ENCODE data around the gene SPART. TPM values are rescaled to one million over a fixed set of nuclear protein-coding genes. Genes with fewer than 3 reads are reported as not detected.

The SPART gene
- polyA plus RNA-seq, 1 experiment: 32.7 TPM

- POLR2A ChIA-PET: no interaction called here
- TF ChIP-seq CTCF (IDR thresholded peaks at IDR 0.05; ENCODE audit: insufficient read depth, low read depth, low read length): peak; percentile 74
- CTCF ChIA-PET: interaction anchor here (0.6 to 15.4 kb wide), 35 partner anchors 8 to 890 kb away, joined by 3 to 296 read pairs (median 3); partner anchors contain the start of gene CCDC169
- Histone ChIP-seq H3K36me3 (ENCODE audit: control insufficient read depth, insufficient read depth, low read length) (no peaks in the 10 kb centered on the region), H3K4me3 (ENCODE audit: low read depth, low read length) (no peak overlapping the region), H3K27me3 (ENCODE audit: control insufficient read depth, insufficient read depth, low read length) (no peaks in the 10 kb centered on the region)
- no peak for DNase-seq (ENCODE audit: low read depth)
Measured at GRCh38 chr13:36282821-36283432, 63.3 kb downstream of the SPART start.

- Histone ChIP-seq H3K27me3 (ENCODE audit: control insufficient read depth, insufficient read depth, low read length) (no peaks in the 10 kb centered on the region), H3K4me3 (ENCODE audit: low read depth, low read length) (no peak overlapping the region), H3K36me3 (ENCODE audit: control insufficient read depth, insufficient read depth, low read length) (no peaks in the 10 kb centered on the region)
- no peak for DNase-seq (ENCODE audit: low read depth)
- ChIA-PET POLR2A (no interaction called here), CTCF (interaction anchor here (0.5 to 15.4 kb wide), 17 partner anchors 9 to 707 kb away, joined by 3 to 296 read pairs (median 4); partner anchors contain the start of gene CCDC169)
- peak; percentile 63 for TF ChIP-seq CTCF (IDR thresholded peaks at IDR 0.05; ENCODE audit: insufficient read depth, low read depth, low read length)
Measured at GRCh38 chr13:36275190-36276002, 70.8 kb downstream of the SPART start.

GRCh38 chr13:36273431-36273830 lies 72.8 kb downstream of the SPART start:
- Histone ChIP-seq H3K27me3 (ENCODE audit: control insufficient read depth, insufficient read depth, low read length) (no peaks in the 10 kb centered on the region), H3K4me3 (ENCODE audit: low read depth, low read length) (no peak overlapping the region), H3K36me3 (ENCODE audit: control insufficient read depth, insufficient read depth, low read length) (no peaks in the 10 kb centered on the region)
- DNase-seq (ENCODE audit: low read depth): no peak
- TF ChIP-seq CTCF (IDR thresholded peaks at IDR 0.05; ENCODE audit: insufficient read depth, low read depth, low read length): no peak
- CTCF ChIA-PET: interaction anchor here (1.0 to 15.4 kb wide), 5 partner anchors 10 to 296 kb away, joined by 3 to 296 read pairs (median 6); no protein-coding TSS in a partner anchor
- POLR2A ChIA-PET: no interaction called here

- DNase-seq (ENCODE audit: low read depth): no peak
- Histone ChIP-seq H3K27me3 (ENCODE audit: control insufficient read depth, insufficient read depth, low read length) (no peaks in the 10 kb centered on the region), H3K36me3 (ENCODE audit: control insufficient read depth, insufficient read depth, low read length) (no peaks in the 10 kb centered on the region), H3K4me3 (ENCODE audit: low read depth, low read length) (no peak overlapping the region)
- TF ChIP-seq CTCF (IDR thresholded peaks at IDR 0.05; ENCODE audit: insufficient read depth, low read depth, low read length): no peak
- ChIA-PET CTCF (interaction anchor here (1.0 to 1.8 kb wide), 3 partner anchors 13 to 20 kb away, joined by 3 to 5 read pairs (median 3); no protein-coding TSS in a partner anchor), POLR2A (no interaction called here)
Measured at GRCh38 chr13:36261976-36262375, 84.2 kb downstream of the SPART start.

- no peak overlapping the region for H3K4me3 ChIP-seq (ENCODE audit: low read depth, low read length)
- no peak for DNase-seq (ENCODE audit: low read depth)
- ChIA-PET CTCF (interaction anchor here (0.7 to 1.2 kb wide), 2 partner anchors 10 to 14 kb away, joined by 3 read pairs; no protein-coding TSS in a partner anchor), POLR2A (no interaction called here)
- no peaks in the 10 kb centered on the region for H3K36me3 ChIP-seq (ENCODE audit: control insufficient read depth, insufficient read depth, low read length)
- H3K27me3 ChIP-seq (ENCODE audit: control insufficient read depth, insufficient read depth, low read length): no peaks in the 10 kb centered on the region
- TF ChIP-seq CTCF (IDR thresholded peaks at IDR 0.05; ENCODE audit: insufficient read depth, low read depth, low read length): no peak
Measured at GRCh38 chr13:36261011-36261410, 85.2 kb downstream of the SPART start.
